HS-5 (cell line): ENCODE results near the gene SH2D7.

Experiments
- DNase-seq: peaks from one replicate; pipeline ENCODE4 v3.0.0-alpha.2; 2012; ENCODE audit warnings: low read depth

Gene SH2D7

GRCh38 chr15:78061963-78062427 lies 30.4 kb upstream of the SH2D7 start:
- DNase-seq, result no peak

DNA sequence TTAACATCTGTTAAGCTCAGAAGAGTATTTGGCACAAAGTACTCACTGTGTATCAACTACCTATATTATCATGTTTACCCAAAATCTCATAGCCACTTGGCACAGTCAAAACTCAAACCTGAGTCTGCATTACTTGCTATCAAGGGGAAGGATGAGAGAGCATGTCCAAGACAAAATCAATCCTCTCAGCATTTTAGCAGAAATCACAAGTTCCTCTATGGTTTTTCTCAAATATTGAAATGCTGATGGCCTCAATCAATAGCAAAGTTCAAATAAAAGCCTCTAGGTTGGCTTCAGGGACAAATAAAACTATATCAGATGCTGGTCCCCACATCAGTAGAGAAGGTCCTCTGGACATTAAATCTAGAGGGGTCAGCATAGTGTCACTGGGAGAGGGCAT lies 29.1 kb upstream of the SH2D7 start:
- DNase-seq, result no peak

DNA sequence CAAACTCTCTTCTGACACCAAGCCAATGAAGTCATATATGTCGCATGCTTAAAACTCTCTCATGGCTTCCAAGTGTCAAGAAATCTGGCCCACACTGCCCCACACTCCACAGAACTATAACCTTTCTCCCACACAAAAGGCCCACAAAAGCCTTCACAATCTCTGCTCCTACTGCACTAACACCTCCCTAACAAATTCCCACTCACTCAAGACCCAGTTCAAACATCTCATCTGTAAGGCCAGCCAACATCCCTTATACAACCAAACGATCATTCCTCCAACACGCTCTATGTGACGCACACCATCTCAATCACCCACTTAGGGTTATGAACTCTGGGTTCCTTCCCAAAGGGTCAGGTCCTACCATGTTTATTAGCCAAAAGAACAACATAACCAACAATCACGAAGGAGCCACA lies 28.4 kb upstream of the SH2D7 start:
- DNase-seq, result no peak

DNA sequence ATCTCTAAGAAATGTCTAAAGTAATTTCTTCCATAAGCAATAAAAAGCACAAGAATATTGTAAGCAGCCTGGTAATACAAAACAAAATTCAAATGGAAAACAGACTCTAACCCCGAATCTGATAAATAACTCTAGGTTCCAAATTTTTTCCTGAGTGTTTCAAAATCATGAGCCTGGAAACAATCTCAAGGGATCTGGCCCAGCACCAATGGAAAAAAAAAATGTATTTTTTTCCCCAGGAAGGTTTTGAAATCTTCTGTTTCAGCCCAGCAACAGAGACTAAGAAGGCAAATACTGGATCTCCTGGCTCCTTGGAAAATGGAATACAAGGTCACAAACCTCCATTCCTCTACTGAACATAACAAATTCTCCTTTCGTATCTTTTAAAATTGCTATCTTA lies 27.8 kb upstream of the SH2D7 start:
- DNase-seq, result no peak

DNA sequence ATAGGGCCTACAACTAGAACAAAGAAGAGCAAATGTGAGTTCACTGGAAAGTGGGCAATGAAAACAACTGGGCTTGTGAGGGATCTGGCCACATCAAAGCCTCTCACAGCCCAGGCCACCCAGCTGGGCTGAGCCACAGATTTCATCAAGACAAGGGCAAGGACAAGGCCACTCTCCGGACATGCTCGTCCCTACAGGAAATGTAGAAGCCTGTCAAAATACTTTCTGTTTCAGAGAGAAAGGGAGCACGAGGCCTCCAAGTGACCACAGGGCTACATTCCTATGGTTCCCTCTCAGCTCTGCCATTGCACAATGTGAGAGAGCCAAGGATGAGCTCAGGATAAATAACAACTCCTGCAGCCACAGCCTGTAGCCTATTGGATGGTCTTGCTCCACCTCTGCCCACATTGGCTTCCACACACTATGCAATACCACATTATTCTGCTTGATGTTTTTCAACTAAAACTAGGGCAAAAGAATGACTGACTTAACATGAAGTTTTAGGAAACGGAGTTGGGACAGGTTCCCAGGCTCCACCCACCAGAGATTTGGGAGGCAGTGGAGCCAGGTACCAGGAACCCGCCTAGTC lies 27.0 kb upstream of the SH2D7 start:
- DNase-seq, result peak; percentile 97

- no peak for DNase-seq
Observed at GRCh38 chr15:78065973-78066946, 26.1 kb upstream of the SH2D7 start.

DNA sequence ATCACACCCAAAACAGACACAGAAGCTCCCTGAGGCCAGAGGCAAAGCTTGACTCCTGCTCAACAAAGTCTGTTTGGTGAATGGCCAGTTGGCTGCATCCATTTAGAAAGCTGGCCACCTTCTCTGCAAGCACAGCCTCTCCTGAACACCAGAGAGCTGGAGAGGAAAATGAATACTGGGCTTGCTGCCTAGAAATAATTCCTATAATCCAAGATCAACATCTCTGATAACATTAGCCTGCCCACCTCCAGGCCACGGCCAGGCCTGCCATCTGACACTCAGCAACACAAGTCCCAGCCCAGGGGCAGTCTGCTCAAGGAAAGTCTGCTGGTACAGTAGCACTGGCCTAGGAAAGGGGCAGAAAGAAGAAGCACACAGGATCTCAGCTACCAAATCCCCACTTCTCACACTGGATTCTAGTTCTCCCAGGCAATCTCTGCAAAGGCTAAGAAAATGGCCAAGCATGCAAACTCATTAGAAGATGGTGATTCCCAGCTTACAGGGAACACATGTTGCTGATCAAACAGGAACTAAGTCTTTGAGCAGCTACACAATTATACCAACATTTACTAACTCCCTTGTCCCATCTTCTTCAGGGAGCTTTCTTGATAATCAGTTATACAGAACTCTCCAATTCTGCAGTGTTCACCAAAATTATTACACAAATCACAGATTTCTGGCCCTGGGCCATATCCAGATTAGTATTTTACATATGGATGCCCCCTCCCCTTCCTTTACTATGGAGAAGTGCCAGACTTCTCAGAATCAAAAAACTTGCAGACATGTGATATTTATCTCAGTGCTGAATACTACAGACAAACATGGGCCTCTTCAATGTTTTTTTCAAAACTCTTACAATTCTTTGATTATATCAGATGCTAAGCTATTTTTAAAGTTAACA lies 24.8 kb upstream of the SH2D7 start:
- DNase-seq, result no peak

DNA sequence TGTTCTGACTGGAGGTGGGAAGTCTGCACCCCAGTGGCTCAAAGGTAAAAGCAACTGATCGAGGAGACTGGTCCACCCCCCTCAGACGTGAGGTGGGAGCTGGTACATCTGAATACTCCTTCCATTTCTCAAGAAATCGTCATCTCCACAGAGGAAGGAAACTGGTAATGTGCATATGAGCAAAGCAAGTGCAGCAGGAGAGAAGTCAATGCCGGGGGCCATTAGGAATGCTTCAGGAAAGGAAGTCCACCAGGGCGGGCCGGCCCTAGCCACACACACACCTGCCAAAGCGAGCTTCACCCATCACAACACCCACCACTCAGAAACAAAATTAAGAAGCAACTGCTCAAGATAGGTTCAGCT lies 23.3 kb upstream of the SH2D7 start:
- no peak for DNase-seq

DNA sequence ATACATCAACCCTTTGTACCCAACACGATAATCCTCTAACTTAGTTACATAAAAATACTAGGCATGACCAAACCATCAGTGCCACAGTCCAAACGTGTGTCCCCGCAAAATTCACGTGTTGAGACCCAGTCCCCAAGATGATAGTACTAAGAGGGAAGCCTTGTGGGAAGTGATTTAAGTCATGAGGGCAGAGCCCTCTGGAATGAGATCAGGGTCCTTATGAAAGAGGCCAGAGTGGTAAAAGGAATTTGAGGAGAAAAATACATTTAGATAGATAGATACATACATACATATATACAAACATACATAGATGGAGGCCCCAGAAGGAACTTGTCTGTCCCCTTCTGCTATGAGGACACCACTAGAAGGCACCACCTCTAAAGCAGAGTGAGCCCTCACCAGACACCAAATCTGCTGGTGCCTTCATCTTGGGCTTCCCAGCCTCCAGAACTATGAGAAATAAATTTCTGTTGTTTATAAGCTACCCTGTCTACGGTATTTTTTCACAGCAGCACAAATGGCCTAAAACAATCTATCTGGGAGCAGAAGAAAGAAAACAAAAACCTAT lies 22.8 kb upstream of the SH2D7 start:
- DNase-seq, result no peak

DNA sequence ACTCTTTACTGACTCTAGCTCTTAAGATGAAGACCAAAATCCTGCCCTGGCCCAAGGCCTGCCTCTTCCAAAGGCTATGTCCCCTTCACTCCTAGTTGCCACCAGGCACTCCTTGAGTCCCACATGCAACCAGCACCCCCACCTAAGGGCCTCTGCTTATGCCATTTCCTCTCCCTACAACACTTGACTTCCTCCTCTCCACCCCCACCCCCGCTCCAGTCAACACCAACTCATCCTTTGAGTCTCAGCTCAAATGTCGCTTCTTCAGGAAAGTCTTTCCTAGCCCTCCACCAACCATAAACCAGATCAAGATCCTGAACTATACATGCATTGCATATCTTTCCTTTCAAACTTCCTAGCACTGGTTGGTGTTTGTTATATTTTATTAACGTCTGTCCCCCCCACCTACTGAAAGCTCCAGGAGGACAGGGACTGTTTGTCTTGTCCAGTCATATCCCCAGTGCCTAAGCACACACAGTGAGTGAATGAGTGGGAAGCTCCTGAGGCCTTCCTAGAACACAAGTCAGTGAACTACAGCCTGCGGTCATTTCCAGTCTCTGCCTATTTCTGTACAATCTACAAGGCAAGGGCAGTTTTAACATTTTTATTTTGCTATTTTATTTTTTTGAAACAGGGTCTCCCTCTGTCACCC lies 22.2 kb upstream of the SH2D7 start:
- DNase-seq, result no peak

DNA sequence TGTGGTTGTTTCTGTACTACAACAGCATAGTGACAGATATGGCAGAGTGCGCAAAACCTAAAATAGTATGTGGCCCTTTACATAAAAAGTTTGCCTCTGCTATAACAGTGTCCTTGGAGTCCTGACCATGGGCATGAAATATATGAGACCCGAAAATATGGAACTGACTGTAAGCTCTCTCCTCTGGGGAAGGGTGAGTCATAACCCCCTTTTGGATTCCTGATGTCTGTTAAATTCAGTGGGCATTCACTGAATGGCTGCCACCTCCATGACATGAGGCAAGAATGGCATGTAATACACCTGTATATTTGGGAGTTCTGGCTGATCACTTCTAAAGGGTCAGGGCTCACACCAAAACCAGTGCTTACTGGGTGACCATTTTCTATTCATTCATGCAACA lies 21.0 kb upstream of the SH2D7 start:
- no peak for DNase-seq

DNA sequence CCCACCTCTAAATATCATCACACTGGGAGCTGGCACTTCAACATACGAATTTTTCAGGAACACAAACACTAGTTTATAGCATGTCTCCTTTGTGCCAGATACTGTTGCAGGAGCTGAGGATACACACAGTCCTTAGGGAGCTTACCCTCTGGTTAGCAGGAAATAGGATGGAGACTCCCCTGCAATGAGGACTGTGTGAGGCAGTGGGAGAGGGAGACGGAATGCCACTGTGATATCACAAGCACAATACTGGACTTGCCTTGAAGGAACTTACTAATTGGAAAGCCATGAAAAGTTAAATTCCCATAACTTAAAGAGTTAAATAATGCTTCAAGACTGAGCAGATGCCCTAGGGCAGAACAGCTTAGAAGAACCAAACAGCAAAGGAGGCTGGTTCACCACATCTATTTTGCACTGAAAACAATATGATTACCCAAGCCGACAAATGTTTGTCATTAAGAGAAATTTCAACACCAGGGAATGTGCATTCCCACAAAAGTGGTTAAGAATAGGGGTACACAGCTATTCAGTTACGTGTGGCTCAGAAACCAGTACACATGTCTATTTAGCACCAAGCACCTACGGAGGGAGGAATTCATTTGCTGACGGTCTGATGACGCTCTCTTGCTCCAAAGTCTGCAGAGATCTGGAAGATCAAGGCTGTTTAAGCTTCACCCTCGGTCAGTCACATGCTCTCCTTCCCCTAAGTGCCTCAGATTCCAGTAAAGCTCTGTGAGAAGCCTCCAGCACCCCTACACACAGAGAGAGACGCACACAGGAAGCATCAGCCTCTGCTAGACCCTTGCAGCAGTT lies 20.1 kb upstream of the SH2D7 start:
- DNase-seq, result no peak

- DNase-seq, result no peak
Observed at GRCh38 chr15:78073046-78073787, 19.1 kb upstream of the SH2D7 start.

DNA sequence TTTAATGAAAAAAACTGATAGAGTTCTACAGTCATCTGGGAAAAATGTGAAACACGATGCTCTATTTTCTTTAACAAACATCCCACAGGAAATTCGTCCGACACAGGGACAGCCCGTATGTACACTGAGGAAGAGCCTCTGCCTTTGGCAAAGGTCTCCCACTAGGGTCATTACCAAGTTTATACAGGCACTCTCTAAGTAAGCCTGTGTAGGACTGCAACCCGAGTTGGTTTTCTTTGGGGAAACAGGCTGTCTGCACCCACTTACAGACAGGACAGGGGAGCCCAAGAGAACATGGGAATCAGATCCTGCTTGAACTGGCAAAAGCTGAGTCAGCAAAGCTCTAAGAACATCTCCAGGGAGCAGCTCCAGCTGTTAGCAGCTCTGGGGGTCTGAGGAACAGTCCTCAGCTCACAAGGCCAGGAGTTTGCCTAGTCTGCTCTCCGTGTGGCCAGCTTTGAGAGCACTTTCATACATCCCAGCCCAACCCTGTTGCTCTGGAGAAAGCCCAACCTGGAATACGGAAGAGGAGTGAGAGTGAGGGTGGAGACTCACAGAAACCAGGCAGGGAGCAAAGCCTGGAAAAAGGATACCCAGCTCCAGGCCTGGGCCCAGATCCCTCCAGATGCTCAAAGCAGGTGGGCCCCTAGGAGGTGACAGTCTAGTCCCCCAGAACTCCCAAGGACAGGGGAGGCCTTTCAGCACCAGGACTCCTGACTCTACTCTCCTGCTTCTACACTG lies 16.7 kb upstream of the SH2D7 start:
- peak; percentile 71 for DNase-seq

GRCh38 chr15:78076231-78077052 lies 15.9 kb upstream of the SH2D7 start:
- DNase-seq, result no peak

DNA sequence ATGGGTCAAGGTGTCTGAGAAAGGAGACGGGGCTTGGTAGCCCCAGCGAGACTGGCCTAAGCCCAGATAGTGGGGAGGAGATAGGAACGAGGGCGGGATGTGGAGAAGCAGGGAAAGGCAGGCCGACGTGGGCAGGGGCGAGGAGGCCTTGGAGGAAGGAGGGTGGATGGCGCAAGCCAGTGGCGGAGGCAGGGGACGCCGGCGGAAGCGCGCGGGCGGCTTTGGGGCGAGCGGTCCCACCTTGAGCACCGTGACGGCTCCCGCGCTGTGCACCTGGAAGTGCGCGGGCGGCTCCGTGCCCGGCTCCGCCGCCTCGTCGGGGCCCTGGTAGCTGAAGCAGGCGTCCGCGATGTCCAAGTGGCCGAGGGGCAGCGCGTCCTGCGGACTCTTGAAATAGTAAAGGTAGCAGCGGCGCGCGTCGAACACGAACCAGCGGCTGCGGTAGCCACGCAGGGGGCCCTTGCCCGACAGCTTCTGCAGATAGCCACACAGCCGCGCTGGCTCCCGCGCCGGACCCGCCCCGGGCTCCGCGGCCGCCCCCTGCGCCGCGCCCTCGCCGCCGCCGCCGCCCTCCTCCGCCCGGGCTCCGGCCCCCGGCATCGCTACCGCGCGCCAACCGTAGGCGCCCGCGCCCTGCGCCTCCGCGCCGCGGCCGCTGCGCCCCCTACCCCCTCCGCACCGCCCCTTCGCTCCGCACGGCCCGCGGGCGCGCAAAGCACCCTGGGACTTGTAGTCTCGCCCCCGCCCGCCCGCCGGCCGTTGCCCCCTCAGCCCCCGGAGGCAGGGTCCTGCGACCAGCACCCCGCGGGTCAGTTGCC lies 15.1 kb upstream of the SH2D7 start, which contains the start of gene TBC1D2B:
TSS of gene TBC1D2B (minus strand) at position 659 of the 818 bp plus-strand sequence. CDS start at position 600, 59 bp downstream.
- DNase-seq, result no peak

DNA sequence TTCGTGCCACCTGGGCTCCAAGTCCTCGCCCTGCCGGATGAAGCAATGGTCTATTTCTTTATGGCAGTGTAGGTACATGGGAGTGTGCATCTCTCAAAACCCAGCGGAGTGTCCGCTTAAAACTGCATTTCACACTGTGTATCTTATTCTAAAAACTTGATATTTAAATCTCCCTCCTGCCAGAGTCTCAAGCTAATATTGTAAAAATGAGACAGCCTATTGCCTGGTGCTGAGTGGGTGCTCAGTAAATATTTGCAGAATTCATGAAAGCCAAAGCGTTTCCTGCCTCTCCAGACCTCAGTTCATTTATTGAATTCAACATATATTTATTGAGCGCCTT lies 14.5 kb upstream of the SH2D7 start:
- DNase-seq, result no peak
